Mesodermal cell (in vitro differentiated cells): ENCODE results near the gene PGAM5.

Source experiments
- H3K27ac ChIP-seq: 2 replicates; pipeline ENCODE4 v1.7.0; 2013; ENCODE audit warnings: mild to moderate bottlenecking, low read depth, low read length, moderate library complexity; ENCODE audit not compliant: severe bottlenecking
- H3K36me3 ChIP-seq: 2 replicates; pipeline ENCODE4 v1.7.1; 2013; ENCODE audit warnings: mild to moderate bottlenecking, low read length, moderate library complexity; ENCODE audit not compliant: control insufficient read depth, insufficient read depth
- H3K4me1 ChIP-seq: one replicate; pipeline ENCODE4 v1.7.1; 2013; ENCODE audit warnings: mild to moderate bottlenecking, low read length; ENCODE audit not compliant: insufficient read depth, control insufficient read depth, poor library complexity, severe bottlenecking
- H3K4me3 ChIP-seq: 2 replicates; pipeline ENCODE4 v1.7.0; 2013; ENCODE audit warnings: low read length, control low read depth, mild to moderate bottlenecking; ENCODE audit not compliant: insufficient read depth, poor library complexity, severe bottlenecking; ENCODE audit errors: extremely low read depth
- H3K9me3 ChIP-seq: 2 replicates; pipeline ENCODE4 v1.7.1; 2013; ENCODE audit warnings: mild to moderate bottlenecking, low read length, moderate library complexity; ENCODE audit not compliant: control insufficient read depth
- WGBS, 2 experiments: methylation state at CpG; one replicate each; pipeline ENCODE4 v1.1.5; 2013; ENCODE audit warnings: missing lambda C conversion rate in 2 of 2; ENCODE audit not compliant: insufficient coverage in 2 of 2; 5-methylcytosine and 5-hydroxymethylcytosine counted together

The PGAM5 gene

GRCh38 chr12:132771126-132771838 lies 60.6 kb downstream of the PGAM5 start:
- Histone ChIP-seq H3K4me1 (peaks cover 7% of the 10 kb centered on the region), H3K27ac (no peak overlapping the region), H3K36me3 (peaks cover 75% of the 10 kb centered on the region), H3K9me3 (no peaks in the 10 kb centered on the region), H3K4me3 (no peak overlapping the region)
- 94 to 98% methylated on average over 12 of the region's 15 CpGs for WGBS, 2 experiments
